IPS-18c (cell line): ENCODE results near the gene GOLGA6L26.
"Not testable (repeated sequence)": the region's sequence is repeated elsewhere in the genome, so short reads cannot be mapped to it uniquely, and the experiment has no call there.

Experiments used
- H3K4me3 ChIP-seq: 2 replicates; pipeline ENCODE4 v1.7.0; 2013; ENCODE audit warnings: low read depth, mild to moderate bottlenecking, low read length, moderate library complexity; ENCODE audit not compliant: insufficient read depth
- H3K9me3 ChIP-seq: one replicate; pipeline ENCODE4 v1.6.1; 2013; ENCODE audit warnings: mild to moderate bottlenecking, low read length, moderate library complexity; ENCODE audit not compliant: control insufficient read depth, insufficient read depth

The GOLGA6L26 gene

GRCh38 chr15:23334096-23334495 lies at the start of gene GOLGA6L26:
GOLGA6L26 (minus strand) TSS chr15:23334196; CDS start chr15:23334135, 61 bp downstream.
- H3K4me3 ChIP-seq, H3K9me3 ChIP-seq: not testable (repeated sequence)

DNA sequence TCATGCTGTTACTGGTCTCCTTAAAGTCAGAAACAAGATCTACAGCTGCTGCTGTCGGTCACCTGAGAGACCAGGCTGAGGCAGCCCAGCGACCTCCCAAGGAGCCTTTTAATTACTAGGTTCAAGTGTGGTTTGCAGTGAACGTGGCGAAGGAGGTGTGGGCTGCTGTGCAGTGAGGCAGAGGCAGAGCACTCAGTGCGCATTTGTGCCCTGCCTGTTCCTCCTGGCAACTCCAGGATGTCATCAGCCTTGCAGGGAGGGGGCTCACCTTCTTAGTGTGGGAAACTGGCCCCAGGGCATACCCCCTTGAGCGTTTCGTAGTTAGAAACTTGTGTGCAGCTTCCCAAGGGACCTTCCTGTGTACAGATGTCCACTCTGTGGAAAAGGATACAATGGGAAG lies 47.2 kb upstream of the GOLGA6L26 start:
- not testable (repeated sequence) for H3K9me3 ChIP-seq, H3K4me3 ChIP-seq

- H3K9me3 ChIP-seq, H3K4me3 ChIP-seq: not testable (repeated sequence)
These were observed 46.7 kb upstream of the GOLGA6L26 start for GRCh38 chr15:23380700-23381099.

GRCh38 chr15:23378946-23379345 lies 45.0 kb upstream of the GOLGA6L26 start:
- not testable (repeated sequence) for H3K9me3 ChIP-seq, H3K4me3 ChIP-seq

DNA sequence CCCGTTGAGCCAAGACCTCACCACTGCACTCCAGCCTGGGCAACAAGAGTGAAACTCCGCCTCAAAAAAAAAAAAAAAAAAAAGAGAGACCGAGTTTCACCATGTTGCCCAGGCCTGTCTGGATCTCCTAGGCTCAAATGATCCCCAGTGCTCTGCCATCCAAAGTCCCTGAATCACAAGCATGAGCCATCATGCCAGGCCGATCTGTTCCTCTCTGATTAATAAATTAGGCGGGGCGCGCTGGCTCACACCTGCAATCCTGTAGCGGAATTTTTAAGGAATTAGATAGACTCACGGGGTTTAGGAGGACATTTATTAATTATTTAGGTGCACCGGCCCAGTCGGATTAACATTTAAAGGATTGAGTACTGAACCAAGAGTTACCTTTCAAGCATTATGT lies 40.2 kb upstream of the GOLGA6L26 start:
- H3K9me3 ChIP-seq, H3K4me3 ChIP-seq: not testable (repeated sequence)

DNA sequence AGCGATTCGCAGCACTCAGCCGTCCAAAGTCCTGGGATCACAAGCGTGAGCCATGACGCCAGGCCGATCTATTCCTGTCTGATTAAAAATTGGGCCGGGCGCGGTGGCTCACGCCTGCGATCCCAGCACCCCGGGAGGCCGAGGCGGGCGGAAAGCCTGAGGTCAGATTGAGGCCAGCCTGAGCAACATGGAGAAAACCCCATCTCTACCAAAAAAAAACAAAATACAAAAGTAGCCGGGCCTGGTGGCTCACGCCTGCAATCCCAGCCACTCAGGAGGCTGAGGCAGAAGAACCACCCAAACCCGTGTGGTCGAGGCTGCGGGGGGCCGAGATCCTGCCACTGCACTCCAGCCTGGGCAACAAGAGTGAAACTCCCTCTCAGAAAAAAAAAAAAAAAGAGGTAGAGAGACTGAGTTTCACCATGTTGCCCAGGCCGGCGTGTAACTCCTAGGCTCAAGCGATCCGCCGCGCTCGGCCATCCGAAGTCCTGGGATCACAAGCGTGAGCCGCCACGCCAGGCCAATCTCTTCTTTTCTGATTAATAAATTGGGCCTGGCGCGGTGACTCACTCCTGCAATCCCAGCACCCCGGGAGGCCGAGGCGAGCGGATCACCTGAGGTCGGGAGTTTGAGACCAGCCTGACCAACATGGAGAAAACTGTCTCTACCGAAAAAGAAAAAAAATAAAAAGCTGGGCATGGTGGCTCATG lies 39.0 kb upstream of the GOLGA6L26 start:
- H3K4me3 ChIP-seq = not testable (repeated sequence)

DNA sequence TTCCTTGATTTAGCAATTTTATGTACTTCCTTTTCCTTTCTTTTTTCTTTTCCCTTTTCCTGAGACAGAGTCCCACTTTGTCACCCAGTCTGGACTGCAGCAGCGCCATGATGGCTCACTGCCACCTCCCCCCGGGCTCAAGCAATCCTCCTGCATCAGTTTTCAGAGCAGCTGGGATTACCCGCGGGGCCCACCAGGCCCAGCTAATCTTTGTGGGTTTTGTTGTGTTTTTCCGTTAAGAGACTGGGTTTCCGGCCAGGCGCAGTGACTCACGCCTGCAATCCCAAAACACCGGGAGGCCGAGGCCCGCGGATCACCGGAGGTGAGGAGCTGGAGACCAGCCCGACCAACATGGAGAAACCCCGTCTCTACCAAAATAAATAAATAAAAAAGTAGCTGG lies 38.3 kb upstream of the GOLGA6L26 start:
- Histone ChIP-seq H3K4me3 (no peak overlapping the region), H3K9me3 (peaks cover 4% of the 10 kb centered on the region)

More for the DNA sequence above, 39.0 kb upstream of the GOLGA6L26 start:
- not testable (repeated sequence) for H3K9me3 ChIP-seq

DNA sequence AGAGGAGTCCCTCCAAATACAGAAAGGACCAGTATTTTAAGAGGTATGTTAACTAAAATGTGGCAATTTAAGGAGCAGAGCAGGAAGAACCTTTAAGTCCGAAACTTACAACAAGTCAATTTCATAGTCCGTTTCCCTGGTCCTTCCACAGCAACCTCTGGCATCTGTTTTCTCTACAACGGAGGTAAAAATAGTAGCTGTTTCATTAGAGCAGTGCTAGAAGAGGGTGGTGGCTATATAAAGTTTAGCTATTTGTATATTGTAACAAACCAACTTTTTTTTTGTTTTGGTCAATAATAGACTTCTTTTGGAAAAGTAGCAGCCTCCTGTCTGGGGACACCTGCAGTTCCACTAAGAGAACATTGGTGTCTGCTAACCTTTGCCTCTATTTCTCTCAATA lies 37.9 kb upstream of the GOLGA6L26 start:
- H3K4me3 ChIP-seq = not testable (repeated sequence)

GRCh38 chr15:23371134-23371533 lies 37.1 kb upstream of the GOLGA6L26 start:
- H3K9me3 ChIP-seq, H3K4me3 ChIP-seq: not testable (repeated sequence)

More for the DNA sequence above, 37.9 kb upstream of the GOLGA6L26 start:
- H3K9me3 ChIP-seq = not testable (repeated sequence)

- Histone ChIP-seq H3K4me3 (no peak overlapping the region), H3K9me3 (no peaks in the 10 kb centered on the region)
These were observed 36.6 kb upstream of the GOLGA6L26 start for GRCh38 chr15:23370578-23370977.

- not testable (repeated sequence) for H3K4me3 ChIP-seq, H3K9me3 ChIP-seq
These were observed 30.3 kb upstream of the GOLGA6L26 start for GRCh38 chr15:23364261-23364660.

DNA sequence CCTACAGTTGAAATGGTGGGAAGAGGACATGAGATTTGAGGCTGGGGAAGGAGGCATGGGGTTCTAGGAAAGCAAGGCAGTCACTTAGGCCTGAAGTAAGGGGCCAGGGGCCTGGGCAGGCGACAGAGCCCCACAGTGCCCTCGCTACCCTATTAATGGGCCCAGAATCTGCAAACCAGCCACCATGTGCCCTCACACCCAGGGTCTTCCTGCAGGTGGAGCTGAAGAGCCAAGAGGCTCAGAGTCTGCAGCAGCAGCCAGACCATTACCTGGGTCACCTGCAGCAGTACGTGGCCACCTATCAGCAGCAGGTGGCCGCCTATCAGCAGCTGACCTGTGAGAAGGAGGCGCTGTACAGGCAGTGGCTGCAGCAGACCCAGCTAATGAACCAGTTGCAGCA lies 28.6 kb upstream of the GOLGA6L26 start:
- H3K9me3 ChIP-seq, H3K4me3 ChIP-seq: not testable (repeated sequence)

- not testable (repeated sequence) for H3K9me3 ChIP-seq, H3K4me3 ChIP-seq
These were observed 20.5 kb upstream of the GOLGA6L26 start, which contains the start of gene GOLGA8S for GRCh38 chr15:23354448-23354847. GOLGA8S (plus strand) TSS chr15:23354748; CDS start chr15:23354810, 62 bp downstream.

GRCh38 chr15:23311233-23311632 lies 22.8 kb downstream of the GOLGA6L26 start:
- not testable (repeated sequence) for H3K9me3 ChIP-seq, H3K4me3 ChIP-seq

DNA sequence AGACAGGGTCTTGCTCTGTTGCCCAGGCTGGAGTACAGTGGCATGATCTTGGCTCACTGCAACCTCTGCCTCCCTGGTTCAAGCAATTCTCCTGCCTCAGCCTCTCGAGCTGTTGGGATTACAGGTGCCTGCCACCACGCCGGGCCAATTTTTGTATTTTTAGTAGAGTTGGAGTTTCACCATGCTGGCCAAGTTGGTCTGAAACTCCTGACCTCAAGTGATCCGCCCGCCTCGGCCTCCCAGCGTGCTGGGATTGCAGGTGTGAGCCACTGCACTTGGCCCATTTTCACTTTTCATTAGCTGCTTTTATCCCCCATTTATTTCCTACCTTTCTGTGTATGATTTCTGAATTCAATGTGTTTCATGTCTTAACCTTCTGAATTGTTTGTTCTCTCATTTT lies 28.1 kb downstream of the GOLGA6L26 start:
- H3K9me3 ChIP-seq, H3K4me3 ChIP-seq: not testable (repeated sequence)

GRCh38 chr15:23304805-23305204 lies 29.2 kb downstream of the GOLGA6L26 start:
- H3K4me3 ChIP-seq, H3K9me3 ChIP-seq: not testable (repeated sequence)

GRCh38 chr15:23304267-23304666 lies 29.7 kb downstream of the GOLGA6L26 start:
- H3K4me3 ChIP-seq = peak overlapping the region; percentile 20; the same call in 1 of the 2 replicates
- H3K9me3 ChIP-seq = not testable (repeated sequence)

DNA sequence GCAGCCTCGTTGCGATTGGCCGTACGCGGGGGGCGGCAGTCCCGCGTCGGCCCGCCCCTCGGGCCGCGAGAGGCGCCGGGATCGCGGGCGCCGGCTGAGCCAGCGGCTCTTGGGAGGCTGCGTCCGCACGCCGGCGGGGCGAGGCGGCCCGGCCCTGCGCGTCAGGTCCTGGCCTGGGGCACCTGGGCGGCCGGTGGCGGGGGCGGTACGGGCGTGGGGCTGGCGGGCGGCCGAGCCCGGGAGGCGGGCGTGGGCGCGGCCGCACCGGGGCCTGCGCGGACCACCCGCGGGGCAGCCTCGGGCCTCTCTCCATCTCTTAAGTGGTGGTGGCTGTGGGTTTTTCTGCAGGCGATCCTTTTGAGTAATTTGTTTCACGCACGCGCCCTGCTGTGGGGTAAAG lies 30.3 kb downstream of the GOLGA6L26 start:
- not testable (repeated sequence) for H3K9me3 ChIP-seq
- H3K4me3 ChIP-seq = peak overlapping the region; percentile 20; the same call in 1 of the 2 replicates

GRCh38 chr15:23303246-23303645 lies 30.8 kb downstream of the GOLGA6L26 start:
- H3K9me3 ChIP-seq, H3K4me3 ChIP-seq: not testable (repeated sequence)
